ENCODE data around the gene ZNF48.

The ZNF48 gene

GRCh38 chr16:30439720-30440348 is 44.6 kb downstream of the ZNF48 start:
- DNase-seq (ENCODE audit: low read depth in 2 of 2): no peak

GRCh38 chr16:30443631-30444030 is 48.4 kb downstream of the ZNF48 start:
- no peak for DNase-seq (ENCODE audit: low read depth in 2 of 2)

DNA sequence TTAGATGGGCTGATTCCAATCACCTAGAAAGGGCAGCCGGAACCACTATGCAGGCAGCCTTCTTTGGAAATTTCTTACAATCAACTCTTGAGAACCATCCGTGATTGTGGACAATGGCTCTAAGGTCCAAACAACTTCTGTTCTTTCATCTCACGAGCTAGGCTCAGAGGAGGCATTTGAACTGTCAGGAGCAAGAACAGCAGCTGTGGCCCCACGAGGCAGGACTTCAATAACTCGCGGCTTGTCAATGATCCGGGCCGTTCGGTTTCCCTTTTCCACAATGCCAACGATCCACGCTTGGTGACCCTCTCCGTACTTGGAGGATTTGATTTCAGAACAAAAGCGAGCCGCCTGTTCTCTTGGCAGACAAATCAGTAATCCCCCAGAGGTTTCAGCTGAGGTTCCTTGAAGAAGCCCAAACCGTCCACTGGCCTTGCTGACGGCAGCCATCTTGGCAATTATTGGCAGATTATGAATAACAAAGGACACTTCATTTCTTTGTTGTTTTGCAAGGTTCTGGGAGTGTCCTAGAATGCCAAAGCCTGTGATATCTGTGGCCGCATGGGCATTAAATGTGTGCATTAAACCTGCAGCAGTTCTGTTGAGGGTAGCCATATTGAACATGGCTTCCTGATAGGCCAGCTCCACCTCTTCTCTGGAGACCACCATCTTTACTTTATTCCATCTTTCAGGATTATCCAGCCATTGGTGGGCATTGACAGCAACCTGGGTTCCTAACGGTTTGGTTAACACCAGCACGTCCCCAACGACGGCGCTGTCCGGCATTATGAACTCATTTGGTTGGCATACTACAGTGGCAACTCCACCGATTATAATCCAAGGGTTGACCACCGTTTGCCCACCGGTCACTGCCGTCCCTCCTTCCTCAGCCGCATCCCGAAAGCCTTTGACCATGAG is 49.3 kb downstream of the ZNF48 start:
- no peak for DNase-seq (ENCODE audit: low read depth in 2 of 2)

GRCh38 chr16:30445149-30445407 is 49.9 kb downstream of the ZNF48 start:
- DNase-seq (ENCODE audit: low read depth in 2 of 2): no peak

DNA sequence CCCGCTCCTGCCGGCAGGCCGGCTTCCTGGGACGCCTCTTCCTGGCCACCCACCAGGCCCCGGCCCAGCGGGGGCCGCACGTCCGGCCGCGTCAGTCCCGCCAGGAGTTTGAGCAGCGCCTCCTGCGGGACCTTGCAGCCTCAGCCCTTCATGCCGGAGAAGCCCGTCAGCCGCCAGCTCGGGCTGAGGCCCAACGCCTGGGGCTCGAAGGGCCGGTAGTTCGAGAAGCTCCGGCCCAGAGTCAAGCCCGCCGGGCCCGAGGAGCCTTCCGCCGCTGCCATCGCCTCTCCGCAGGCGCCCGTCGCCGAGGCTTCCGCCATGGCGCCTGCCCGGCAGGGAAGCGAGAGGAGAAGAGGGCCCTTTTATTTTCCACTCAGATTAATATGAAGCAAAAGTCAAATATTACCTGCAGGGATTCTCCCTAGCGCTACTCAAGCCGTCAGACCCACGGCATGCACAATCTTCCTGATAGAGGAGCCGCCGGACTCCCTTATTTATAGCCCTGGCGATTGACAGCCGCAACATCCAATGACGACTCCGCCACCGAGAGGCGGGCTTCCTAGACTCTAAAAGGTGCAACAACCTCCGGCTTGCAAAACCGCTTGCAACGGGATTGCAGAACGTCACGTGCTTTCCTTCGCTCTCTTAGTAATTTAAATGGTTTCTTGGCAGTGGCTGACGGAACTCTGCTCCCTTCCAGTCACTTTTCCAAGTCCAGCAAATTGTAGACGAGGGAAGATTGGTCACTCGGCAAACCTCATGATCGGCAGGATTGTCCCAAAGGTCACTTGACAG is 50.4 kb downstream of the ZNF48 start, which contains the start of gene SEPHS2:
SEPHS2 (minus strand) TSS at position 467 of the 795 bp plus-strand sequence; CDS start at position 320, 147 bp downstream.
- DNase-seq (ENCODE audit: low read depth in 2 of 2): peak; percentile 97

DNA sequence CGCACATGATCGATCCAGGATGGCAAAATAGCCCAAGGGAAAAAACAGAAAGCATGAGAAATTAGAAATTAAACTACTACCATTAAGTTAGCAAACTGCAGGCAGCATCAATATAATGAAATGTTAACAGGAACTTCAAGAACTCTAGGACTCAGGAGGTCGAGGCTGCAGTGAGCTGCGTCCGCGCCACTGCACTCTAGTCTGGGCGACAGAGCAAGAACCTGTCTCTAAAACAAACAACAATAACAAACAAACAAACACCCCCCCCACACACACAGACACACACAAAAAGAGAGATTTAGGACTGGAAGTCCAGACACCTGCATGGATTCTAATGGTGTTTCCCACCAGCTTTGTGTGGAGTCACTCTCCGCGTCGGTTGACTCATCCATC is 51.0 kb downstream of the ZNF48 start:
- DNase-seq (ENCODE audit: low read depth in 2 of 2): no peak

DNA sequence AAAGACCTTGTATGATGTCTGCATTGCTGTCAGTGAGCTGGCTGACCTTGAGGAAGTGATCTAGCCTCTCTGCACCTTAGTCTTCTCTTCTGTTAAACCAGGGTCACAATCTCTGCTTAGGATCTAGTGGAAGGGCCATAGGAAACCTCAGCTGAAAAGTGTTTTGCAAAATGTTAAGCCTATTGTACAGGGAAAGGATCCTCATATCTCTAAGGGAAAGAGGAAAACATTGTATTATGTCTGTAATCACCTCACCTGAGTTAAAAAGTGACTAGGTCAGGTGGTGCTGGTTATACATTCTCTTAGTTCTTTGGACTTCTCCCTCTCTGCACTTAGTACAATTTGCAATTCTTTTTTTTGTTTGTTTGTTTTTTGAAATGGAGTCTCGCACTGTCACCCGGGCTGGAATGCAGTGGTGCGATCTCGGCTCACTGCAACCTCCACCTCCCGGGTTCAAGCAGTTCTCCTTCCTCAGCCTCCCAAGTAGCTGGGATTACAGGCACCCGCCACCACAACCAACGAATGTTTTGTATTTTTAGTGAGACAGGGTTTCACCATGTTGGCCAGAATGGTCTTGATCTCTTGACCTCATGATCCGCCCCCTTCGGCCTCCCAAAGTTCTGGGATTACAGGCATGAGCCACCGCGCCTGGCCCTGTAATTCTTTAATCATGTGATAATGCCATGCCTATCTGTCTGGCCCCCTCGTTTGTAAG is 52.4 kb downstream of the ZNF48 start:
- no peak for DNase-seq (ENCODE audit: low read depth in 2 of 2)

DNA sequence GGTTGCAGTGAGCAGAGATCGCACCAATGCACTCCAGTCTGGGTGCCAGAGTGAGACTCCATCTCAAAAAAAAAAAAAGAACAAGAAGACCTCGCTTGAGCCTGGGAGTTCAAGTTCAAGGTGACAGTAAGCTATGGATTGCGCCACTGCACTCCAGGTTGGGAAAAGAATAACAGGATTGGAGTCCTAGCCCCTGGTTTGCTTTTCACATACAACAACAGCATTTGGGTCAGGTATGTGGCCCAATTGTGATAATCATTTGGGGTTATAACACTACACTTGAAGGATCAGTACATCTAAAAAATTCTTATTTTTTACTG is 53.9 kb downstream of the ZNF48 start:
- no peak for DNase-seq (ENCODE audit: low read depth in 2 of 2)

Measured in fibroblast of skin of left quadriceps (primary cell).